Iris pigment epithelial cell (primary cell): Measurements from ENCODE around the gene DYNLT4.
"Not testable (repeated sequence)": the region's sequence is repeated elsewhere in the genome, so short reads cannot be mapped to it uniquely, and the experiment has no call there.

ENCODE experiments used
- DNase-seq: peaks from one replicate; pipeline ENCODE4 v3.0.0-alpha.2; 2011; ENCODE audit warnings: low read depth

DYNLT4 gene, protein sequence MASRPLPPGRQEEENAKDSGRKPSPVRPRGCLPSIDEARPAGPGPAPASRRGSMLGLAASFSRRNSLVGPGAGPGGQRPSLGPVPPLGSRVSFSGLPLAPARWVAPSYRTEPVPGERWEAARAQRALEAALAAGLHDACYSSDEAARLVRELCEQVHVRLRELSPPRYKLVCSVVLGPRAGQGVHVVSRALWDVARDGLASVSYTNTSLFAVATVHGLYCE

DNA sequence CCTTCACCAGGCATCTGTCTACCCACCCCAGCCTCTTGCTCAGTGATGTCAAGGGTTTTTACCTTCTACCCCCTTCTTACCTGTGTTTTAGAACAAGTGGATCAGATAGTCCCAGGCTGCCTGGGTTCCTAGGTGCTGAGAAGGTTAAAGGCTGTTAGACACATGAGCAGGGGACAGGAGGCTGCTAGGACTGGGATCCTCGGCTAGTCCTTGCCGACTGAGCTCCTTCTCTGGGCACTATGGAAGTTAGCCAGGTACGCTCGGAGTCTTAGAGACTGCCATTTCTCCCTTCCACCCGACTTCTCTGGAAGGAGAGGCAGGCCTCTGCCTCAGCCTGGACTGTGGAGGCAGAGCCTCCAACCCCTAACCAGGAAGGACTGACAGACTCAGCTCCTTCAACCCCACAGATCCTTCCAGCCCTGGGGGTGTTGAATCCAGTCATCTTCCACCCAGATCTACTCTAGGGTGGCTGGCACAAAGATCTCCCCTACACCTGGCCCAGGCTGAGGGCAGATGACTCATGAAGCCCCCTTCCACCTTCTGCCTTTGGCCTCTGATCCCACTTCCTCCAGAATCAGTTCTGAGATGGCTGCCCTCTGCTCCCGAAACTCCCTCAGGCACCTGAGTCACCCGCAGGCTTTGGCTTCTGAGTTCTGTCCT, at the start of gene DYNLT4:
Gene DYNLT4 (minus strand): TSS at position 648 of the 660 bp plus-strand sequence. CDS start 683 bp downstream, outside the sequence.
- no peak for DNase-seq

DNA sequence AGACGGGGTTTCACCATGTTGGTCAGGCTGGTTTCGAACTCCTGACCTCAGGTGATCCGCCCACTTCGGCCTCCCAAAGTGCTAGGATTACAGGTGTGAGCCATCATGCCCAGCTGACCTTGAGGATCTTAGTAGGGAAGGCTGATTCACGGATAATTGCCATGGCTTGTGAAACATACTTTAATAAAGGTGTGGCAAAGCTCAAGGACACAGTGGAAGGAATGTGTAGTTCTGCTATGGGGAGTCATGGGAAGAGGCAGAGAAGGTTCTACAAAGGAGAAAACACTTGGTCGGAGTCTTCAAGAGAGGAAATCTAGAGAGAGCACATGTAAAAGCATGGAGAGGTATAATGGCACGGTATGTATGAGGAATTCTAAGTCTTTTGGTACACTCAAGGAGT, 48.6 kb upstream of the DYNLT4 start:
- DNase-seq, result no peak

DNA sequence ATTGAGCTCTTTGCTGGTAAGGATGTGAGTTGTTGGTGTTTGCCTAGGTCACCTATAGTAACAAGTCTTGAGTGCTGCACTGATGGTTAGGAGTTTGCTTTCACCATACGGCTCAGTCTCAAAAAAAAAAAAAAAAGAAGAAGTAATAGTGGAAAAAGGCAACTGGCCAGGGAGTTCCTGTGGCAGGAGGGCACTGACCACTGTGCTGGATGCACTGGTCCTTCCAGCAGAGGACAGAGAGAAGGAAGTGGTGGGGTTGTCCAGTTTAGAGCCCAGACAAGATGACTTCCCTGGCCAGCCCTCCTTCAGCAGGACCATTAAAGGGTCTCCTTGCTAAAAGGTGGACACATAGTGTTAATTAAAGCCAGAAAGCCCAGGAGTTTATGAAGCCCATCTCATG, 47.8 kb upstream of the DYNLT4 start:
- DNase-seq, result no peak

DNA sequence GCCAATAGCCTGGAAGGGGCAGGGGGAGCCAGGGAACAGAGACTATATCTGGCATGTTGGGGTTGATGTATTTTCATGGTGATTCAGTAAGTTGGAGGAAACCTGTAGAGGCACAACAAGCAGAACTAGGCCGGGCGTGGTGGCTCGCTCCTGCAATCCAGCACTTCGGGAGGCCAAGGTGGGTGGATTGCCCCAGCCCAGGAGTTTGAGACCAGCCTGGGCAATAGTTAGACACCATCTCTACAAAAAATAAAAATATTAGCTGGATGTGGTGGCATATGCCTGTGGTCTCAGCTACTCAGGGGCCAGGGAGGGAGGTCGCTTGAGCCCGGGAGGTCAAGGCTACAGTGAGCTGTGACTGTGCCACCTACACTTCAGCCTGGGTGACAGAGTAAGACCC, 46.0 kb upstream of the DYNLT4 start:
- no peak for DNase-seq

DNA sequence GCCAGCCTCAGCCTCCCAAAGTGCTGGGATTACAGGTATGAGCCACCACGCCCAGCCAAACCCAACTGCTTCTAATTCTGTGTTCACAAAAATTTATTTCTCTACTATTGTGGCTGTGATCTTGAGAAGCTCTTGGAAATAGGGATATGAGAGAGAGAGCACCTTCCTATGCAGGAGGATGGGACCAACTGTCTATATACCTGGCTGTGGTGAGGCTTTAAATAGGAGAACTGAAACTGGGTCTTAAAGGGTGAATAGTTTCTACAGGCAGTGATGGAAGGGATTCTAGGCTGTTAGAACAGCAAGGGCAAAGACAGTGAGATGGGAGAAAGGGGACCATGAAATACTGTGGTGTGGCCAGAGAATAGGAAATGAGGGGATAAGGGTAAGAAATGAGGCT, 44.2 kb upstream of the DYNLT4 start:
- DNase-seq, result no peak

DNA sequence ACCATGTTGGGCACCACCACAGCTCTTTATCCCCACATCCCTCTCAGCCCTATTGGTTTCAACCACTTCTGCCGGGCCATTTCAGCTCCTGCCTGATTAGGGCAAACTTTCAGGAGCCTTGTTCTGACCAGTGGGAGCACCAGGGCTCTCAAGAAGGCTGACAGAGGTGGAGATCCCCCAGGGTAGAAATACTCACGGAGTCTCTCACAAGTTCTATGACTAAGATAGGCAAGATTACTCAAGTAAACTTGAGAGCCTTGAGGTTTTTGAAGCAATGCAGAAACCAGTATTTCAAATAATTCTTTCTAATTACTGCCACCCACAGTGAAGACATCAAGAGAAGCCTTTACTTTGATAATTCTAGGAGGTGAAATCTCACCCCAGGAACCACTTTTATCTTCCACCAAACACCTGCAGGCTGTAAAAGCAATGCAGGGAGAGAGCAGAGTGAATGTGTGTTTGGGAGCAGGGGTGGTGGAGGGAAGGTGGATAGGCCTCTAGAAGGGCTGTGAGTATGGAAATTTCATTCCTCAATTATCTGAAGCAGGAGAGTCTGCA, 42.5 kb upstream of the DYNLT4 start:
- DNase-seq, result peak; percentile 53

DNA sequence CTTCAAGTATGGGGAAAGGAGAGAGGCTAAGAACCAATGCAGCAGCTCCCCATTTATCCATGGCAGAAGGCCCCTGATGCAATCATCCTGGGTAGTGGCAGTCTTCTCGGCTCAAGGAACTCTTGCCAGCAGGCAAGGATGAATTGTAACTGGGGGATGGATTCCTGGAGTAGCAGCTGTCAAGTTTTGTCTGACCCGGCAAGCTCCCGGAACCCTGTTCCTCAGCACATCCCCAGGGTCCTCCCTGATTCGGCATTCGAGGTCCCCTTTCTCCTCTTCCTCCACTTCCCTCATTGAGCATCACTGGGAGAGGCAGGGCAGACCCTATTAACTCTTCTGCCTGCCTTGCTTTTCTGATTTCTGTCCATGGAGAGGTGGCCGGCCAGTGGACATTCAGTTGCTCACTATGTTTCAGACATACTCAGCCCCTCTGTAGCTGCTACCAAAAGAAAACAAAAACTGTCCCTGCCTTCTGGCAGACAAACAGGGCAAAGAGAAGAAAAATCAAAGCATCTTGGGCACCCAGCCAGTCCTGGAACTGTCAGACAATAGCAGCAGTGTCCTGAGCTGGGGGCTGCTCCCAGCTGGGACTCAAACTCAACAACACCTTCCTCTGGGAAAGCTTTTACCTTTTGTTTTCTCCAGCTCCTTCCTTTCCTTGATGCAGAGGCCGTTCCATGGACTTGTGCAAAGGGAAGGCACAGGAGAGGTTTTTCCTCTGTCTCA, 41.5 kb upstream of the DYNLT4 start:
- no peak for DNase-seq

DNA sequence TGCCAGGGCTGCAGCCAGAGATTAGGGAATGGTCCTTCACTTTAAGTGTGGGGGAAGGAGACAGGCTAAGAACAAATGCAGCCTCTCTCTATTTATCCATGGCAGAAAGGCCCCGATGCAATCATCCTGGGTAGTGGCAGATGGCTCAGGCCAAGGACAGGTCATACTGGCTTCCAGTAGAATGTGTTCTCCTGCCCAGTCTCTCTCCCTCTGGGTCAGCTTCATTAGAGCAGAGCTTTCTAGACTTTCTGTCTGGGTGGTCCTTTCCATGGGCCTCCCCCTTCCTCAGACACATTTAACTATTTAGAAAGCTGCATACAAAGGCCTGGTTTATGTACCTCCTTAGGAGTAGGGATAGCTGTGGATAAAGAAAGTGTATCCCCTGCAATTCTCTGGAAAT, 40.7 kb upstream of the DYNLT4 start:
- no peak for DNase-seq

DNA sequence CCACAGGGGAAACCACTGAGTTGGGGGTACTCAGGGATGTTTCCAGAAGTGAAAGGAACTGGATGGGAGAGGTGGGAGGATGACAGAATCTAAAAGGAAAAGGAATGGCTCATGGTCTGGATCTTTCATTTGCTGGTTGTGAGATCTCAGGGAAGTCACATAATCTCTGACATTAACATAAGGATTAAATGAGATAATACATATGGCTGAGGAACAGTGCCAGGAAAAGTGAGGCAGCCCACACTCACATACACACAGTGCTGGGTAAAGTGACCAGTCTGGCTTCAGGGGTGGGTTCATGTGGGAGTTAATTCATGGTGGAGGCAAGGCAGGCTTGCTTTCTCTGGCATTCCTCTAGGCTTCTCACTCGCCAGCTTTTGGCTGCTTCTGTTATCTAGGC, 39.8 kb upstream of the DYNLT4 start:
- DNase-seq, result no peak

DNA sequence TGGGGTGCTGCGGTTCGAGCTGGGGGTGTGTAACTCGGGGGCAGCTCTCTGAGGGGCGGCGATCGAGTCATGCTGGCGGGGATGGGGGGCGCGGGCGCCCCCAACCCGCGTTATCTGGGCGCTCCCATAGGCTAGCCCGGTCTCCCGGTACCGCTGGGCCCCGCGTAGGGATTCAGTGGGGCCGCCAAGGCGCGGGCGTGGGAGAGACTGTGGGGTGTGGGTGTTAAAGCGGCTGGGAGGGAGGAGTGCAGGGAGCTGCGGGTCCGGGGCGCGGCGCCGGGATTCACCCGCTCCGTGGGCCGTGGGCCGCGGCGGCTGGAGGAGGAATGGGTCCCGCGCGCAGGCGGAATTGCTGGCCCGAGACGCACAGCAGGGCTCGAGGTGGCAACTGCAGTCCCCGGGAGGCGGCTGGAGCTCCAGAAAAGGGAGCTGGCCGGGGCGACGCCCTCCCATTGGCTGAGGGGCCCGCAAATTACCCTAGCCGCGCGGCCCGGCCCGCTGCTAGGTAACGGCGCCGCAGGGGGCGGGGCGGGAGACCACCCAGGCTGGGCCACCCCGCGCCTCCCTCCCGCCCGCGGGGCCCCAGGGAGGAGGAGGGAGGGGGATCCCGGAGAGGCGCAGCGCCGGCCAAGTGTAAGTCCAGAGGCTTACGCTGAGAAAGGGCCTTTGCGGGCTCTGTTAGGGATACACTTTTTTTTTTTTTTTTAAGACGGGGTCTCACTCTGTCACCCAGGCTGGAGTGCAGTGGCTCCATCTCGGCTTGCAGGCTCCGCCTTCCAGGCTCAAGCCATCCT, 35.9 kb upstream of the DYNLT4 start, which contains the start of gene PTCH2:
Gene PTCH2 (minus strand): TSS at position 392 of the 794 bp plus-strand sequence. CDS start 321 bp downstream, at position 71.
- DNase-seq, result peak; percentile 57

DNA sequence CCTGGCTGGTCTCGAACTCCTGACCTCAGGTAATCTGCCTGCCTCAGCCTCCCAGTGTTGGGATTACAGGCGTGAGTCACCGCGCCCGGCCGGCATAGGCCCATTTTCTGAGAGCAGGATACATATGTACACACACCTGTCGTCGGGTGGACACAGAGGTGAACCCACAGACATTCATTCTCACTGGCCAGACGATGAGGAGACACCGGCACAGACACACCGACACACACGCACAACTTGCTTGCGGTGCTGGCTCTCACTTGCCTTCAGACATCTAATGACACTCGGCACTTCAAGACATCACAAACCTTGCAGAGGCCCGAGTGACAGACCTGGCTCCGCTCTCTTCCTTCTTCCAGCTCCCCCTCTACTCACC, 35.3 kb upstream of the DYNLT4 start:
- DNase-seq, result peak; percentile 18

DNA sequence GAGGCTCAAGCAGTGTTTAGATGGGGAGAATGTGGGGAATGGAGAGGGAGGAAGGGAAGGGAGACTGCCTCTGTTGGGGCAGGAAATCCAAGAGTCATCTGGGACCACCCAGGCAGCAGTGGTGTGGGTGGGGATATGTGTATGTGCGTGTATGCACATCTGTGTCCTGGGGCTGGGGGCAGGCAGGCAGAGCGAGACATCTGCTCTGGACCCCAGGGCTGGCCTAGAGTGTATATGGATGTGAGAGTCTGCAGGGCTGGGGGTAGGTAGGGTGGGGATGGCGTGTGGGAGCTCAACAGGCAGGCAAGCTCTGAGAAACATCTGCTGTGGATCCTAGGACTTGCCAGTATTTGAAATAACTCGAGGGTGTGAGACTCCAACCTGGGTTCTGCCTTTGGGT, 32.4 kb upstream of the DYNLT4 start:
- no peak for DNase-seq

DNA sequence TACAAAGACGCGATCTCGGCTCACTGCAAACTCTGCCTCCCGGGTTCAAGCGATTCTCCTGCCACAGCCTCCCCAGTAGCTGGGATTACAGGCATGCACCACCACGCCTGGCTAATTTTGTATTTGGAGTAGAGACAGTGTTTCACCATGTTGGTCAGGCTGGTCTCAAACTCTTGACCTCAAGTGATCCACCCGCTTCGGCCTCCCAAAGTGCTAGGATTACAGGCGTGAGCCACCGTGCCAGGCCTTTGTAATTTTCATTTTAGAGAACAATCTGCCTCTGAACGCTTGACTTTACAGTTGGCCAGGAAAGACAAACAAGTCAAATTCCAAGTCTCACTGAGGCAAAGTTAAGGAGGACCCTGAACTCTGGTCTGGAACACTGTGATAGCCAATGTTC, 31.1 kb upstream of the DYNLT4 start:
- DNase-seq, result not testable (repeated sequence)

DNA sequence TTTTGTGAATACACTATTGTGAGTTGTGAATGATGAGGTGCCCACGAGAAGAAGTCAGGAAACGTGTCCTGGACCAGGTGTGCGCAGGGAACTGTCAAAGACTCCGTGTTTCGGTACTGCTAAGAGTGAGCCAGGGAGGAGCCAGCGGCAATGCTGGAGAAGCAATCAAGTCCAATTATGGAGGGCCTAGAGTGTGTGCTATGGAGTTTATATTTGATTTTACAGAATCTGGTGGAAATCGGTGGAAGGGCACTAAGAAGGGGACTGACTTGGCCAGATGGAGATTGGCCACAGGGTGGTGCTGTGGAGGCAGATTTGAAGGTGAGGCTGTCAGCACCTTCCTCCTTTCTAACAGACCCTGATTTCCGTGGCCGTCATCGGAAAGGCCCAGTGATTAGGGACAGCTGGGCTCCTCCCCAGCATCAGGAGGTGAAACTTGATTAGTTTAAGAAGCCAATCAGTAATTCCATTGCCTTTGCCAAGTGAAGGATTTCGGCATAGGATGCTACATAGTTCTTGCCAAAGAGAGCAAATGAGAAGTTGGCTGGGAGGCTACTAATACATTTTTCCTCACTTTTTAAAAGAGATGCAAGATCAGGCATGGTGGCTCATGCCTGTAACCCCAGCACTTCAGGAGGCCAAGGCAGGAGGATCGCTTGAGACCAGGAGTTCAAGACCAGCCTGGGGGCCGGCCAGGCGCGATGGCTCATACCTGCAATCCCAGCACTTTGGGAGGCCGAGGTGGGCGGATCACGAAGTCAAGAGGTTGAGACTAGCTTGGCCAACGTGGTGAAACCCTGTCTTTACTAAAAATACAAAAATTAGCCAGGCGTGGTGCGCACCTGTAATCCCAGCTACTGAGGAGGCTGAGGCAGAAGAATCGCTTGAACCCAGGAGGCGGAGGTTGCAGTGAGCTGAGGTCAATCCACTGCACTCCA, 28.9 kb upstream of the DYNLT4 start:
- peak; percentile 81 for DNase-seq

DNA sequence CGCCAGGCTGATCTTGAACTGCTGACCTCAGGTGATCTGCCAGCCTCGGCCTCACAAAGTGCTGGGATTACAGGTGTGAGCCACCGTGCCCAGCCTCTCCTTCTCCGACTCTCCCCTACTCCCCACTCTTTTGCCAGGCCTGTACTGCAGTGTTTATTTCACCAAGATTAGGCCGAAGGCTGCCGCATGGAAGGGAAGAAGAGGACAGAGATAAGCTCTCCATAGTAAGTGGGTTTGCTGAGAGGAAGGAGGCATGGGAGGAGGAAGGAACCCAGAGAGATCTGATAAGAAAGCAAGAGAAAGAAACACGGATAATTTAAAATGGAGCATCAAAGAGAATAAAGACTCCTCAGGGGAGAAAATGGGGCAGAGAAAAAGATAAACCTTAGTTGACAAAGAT, 27.2 kb upstream of the DYNLT4 start:
- DNase-seq, result no peak

DNA sequence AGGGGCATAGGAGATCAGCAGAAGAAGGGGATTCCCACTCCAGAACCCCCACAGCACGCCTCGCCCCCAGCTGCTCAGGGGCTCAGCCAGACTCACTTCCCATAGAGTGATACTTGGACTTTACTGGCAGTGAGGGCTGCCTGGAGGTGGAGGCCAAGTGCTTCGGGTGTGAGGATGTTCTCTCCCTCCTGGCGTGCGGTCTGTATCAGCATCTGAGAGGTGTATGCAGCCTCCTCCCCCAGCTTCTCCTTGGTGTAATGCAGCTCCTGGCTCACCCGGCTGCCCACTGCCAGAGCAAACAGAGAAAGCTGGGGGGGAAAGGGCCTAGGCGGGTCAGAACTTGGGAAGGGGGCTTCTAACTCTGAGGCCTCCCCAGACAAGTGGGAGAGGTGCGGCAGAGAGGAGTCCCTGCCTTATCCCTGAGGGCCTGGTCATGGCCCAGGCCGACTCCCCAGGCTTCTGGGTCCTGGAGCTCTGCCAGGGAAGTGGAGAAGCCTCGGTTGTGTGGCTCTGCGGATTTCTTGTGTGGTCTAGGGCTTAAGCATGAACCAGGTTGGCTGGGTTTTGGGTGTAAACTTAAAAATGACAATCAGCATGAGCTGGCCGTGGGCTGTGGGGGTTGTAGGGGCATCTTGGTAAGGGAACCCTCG, 25.0 kb upstream of the DYNLT4 start:
- DNase-seq, result peak; percentile 29

DNA sequence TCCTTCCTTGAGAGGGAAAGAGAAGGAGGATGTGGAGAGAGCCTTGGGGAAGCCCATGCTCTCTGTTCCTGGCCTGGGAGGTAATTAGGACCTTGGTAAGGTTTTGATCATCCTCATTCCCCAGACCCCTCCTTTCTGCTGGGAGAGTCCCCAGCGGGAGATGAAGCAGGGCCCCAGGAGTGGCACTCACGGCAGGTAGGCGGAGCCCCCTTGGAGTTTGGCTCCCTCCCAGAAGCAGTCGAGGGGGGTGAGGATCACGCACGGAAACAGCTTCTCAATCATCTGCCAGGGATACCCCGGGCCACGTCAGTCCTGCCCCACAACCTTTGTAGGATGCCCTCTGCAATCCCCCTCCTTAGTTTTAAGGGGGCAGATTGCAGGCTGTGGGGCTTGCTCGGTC, 24.4 kb upstream of the DYNLT4 start:
- no peak for DNase-seq

DNA sequence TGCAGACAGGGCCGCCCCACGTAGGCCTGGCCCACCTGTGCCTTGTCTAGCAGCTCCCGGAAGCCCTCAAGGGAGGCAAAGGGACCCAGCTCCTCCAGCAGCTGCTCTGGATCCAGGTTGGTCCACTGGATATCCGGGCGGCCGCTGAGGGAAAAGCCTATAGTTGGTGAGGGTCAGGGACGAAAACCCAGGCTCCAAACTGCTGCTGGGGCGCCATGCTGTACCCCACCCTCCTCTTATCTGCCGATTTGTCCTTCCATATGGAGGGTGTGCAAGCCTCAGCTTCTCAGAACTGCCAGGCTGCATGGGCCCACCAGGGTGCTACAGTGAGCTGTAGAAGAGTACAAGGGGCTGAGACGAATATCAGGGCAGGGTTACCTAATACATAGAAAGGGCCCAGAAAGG, 23.8 kb upstream of the DYNLT4 start:
- DNase-seq, result no peak

DNA sequence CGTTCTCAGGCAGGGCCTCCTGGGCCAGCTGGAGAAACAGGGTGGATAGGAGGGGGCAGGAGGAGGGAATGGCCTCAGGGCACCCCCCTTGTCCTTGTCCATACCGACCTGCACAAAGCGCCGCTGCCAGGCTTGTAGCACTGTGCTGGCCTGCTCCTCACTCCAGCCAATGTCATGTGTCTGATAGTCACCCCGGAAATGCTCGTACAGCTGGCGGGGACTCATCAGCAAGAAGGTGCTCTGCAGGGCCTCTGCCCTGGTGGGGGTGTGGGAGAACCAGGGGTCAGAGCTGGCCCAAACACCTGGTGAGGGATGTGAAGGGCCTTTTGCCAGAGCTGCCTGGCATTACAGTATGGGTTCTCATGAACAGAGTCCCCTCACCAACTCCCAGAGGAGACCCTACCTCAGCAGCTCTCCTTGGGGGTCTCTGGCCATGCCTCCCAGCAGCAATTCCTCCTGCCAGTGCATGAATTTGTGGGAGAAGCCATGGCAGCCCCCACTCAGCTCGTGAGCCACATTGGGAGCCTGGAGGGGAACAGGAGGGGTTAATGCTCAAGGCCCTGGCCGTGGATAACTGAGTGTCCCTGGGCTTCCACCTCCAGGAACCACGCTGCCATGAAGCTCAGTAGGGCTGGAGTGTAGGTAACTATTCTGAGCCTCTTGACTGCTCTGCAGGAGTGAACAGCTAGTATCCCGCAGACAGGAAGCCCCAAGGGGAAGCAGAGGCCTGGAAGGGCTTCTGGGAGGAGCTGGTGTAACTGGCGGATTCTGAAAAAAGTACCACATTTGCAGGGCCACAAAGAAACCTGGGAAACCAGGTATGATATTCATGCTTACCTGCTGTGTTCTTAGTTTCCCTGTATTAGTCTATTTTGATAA, 22.6 kb upstream of the DYNLT4 start:
- DNase-seq, result no peak
